NT2/D1 (cell line): ENCODE results near the gene CCL1.
A peak's percentile ranks its signal among the peaks of the same experiment; 100 is the strongest.

Experiments
- DNase-seq: peaks from one replicate; pipeline ENCODE4 v3.0.0-alpha.2; 2011; ENCODE audit warnings: low read depth, low spot score
- H3K27me3 ChIP-seq: 2 replicates; pipeline ENCODE4 v1.6.0; 2011; ENCODE audit warnings: mild to moderate bottlenecking; ENCODE audit not compliant: insufficient read length, insufficient read depth
- H3K36me3 ChIP-seq: 2 replicates; pipeline ENCODE4 v1.6.1; 2011; ENCODE audit warnings: mild to moderate bottlenecking, low read length, mixed read lengths; ENCODE audit not compliant: insufficient read depth, insufficient read length
- H3K4me1 ChIP-seq: 2 replicates; pipeline ENCODE4 v1.5.1; 2011; ENCODE audit not compliant: insufficient read depth, insufficient read length
- H3K4me3 ChIP-seq: 2 replicates; pipeline ENCODE4 v1.5.1; 2011; ENCODE audit warnings: low read depth; ENCODE audit not compliant: insufficient read length
- H3K9ac ChIP-seq: 2 replicates; pipeline ENCODE4 v1.6.0; 2011; ENCODE audit warnings: low read depth; ENCODE audit not compliant: insufficient read length
- H3K9me3 ChIP-seq: 2 replicates; pipeline ENCODE4 v1.5.1; 2011; ENCODE audit warnings: mild to moderate bottlenecking, low read length; ENCODE audit not compliant: insufficient read depth
- SUZ12 ChIP-seq: IDR thresholded peaks from 2 replicates; pipeline ENCODE4 v1.6.1; 2011; ENCODE audit not compliant: insufficient read length, insufficient read depth; ENCODE audit errors: extremely low read depth
- YY1 ChIP-seq: IDR thresholded peaks from 2 replicates; pipeline ENCODE4 v1.6.1; 2011; ENCODE audit not compliant: insufficient read length, insufficient read depth
- ZNF274 ChIP-seq: IDR thresholded peaks from 2 replicates; pipeline ENCODE4 v1.6.1; 2011; ENCODE audit warnings: mild to moderate bottlenecking, low read depth, low read length

CCL1 gene

GRCh38 chr17:34366529-34367107 lies 3.6 kb upstream of the CCL1 start:
- Histone ChIP-seq H3K36me3 (no peaks in the 10 kb centered on the region), H3K9me3 (no peaks in the 10 kb centered on the region), H3K9ac (no peak overlapping the region), H3K4me3 (no peak overlapping the region), H3K4me1 (peaks cover 2% of the 10 kb centered on the region), H3K27me3 (no peaks in the 10 kb centered on the region)
- TF ChIP-seq ZNF274 = no peak
- no peak for TF ChIP-seq SUZ12
- TF ChIP-seq YY1 = no peak
- no peak for DNase-seq

- H3K4me1 ChIP-seq = no peaks in the 10 kb centered on the region
- no peaks in the 10 kb centered on the region for H3K27me3 ChIP-seq
- no peak overlapping the region for H3K9ac ChIP-seq
- no peak for DNase-seq
- no peak overlapping the region for H3K4me3 ChIP-seq
- H3K36me3 ChIP-seq = no peaks in the 10 kb centered on the region
- no peaks in the 10 kb centered on the region for H3K9me3 ChIP-seq
- TF ChIP-seq ZNF274 = no peak
- TF ChIP-seq SUZ12 = no peak
Observed at GRCh38 chr17:34366010-34366409, 3.0 kb upstream of the CCL1 start.

- H3K36me3 ChIP-seq = no peaks in the 10 kb centered on the region
- H3K4me3 ChIP-seq = no peak overlapping the region
- no peaks in the 10 kb centered on the region for H3K9me3 ChIP-seq
- H3K4me1 ChIP-seq = no peaks in the 10 kb centered on the region
- no peak overlapping the region for H3K9ac ChIP-seq
- DNase-seq = no peak
- TF ChIP-seq SUZ12 = no peak
- no peak for TF ChIP-seq ZNF274
- TF ChIP-seq YY1 = no peak
- no peaks in the 10 kb centered on the region for H3K27me3 ChIP-seq
Observed at GRCh38 chr17:34365340-34365739, 2.3 kb upstream of the CCL1 start.

GRCh38 chr17:34364751-34365150 lies 1.7 kb upstream of the CCL1 start:
- H3K9me3 ChIP-seq = no peaks in the 10 kb centered on the region

GRCh38 chr17:34361478-34362061 lies 1.5 kb downstream of the CCL1 start:
- no peak overlapping the region for H3K4me3 ChIP-seq
- DNase-seq = peak; percentile 85
- no peaks in the 10 kb centered on the region for H3K36me3 ChIP-seq
- H3K9ac ChIP-seq = no peak overlapping the region
- TF ChIP-seq ZNF274 = no peak
- TF ChIP-seq YY1 = no peak
- no peak for TF ChIP-seq SUZ12
- no peaks in the 10 kb centered on the region for H3K9me3 ChIP-seq
- H3K27me3 ChIP-seq = no peaks in the 10 kb centered on the region
- H3K4me1 ChIP-seq = no peaks in the 10 kb centered on the region

More at GRCh38 chr17:34364751-34365150, 1.7 kb upstream of the CCL1 start:
- Histone ChIP-seq H3K9ac (no peak overlapping the region), H3K4me1 (no peaks in the 10 kb centered on the region), H3K36me3 (no peaks in the 10 kb centered on the region), H3K27me3 (no peaks in the 10 kb centered on the region), H3K4me3 (no peak overlapping the region)
- no peak for DNase-seq
- TF ChIP-seq YY1 = no peak

GRCh38 chr17:34360601-34361270 lies 2.3 kb downstream of the CCL1 start:
- Histone ChIP-seq H3K9me3 (no peaks in the 10 kb centered on the region), H3K36me3 (no peaks in the 10 kb centered on the region), H3K9ac (no peak overlapping the region), H3K4me3 (no peak overlapping the region), H3K27me3 (no peaks in the 10 kb centered on the region), H3K4me1 (no peaks in the 10 kb centered on the region)
- no peak for DNase-seq
- TF ChIP-seq ZNF274 (no peak), SUZ12 (no peak), YY1 (no peak)

GRCh38 chr17:34358631-34359030 lies 4.4 kb downstream of the CCL1 start:
- Histone ChIP-seq H3K27me3 (no peaks in the 10 kb centered on the region), H3K9me3 (no peaks in the 10 kb centered on the region), H3K4me1 (no peaks in the 10 kb centered on the region), H3K36me3 (no peaks in the 10 kb centered on the region), H3K9ac (no peak overlapping the region), H3K4me3 (no peak overlapping the region)
- DNase-seq = no peak
- TF ChIP-seq YY1 (no peak), SUZ12 (no peak), ZNF274 (no peak)
